ENCODE results near the gene ARSA. TPM values are rescaled to one million over a fixed set of nuclear protein-coding genes. Genes with fewer than 3 reads are reported as not detected.
"Not testable (repeated sequence)": the region's sequence is repeated elsewhere in the genome, so short reads cannot be mapped to it uniquely, and the experiment has no call there.

ARSA gene
- total RNA-seq, 1 experiment from 2014 or later = 11.3 TPM

DNA sequence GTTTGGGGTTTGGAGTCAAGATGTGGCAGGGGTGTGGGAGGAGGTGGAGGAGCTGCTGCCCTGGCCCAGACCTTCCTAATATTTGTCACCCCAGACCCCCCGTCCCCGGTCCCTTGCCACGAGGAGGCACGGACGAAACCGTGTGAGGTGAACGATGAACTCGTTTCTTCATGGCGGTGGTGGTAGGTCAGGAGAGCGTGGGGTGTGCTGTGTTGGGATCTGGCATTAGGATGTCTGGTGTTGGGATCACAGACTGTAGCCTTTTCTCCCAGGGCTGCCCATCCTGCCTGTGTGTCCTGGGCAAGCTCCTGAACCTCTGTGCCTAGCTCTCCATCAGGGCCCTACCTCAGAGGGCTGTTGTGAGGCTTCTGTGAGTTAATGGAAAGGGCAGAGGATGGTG, 19.0 kb downstream of the ARSA start:
- DNase-seq (no peak), ATAC-seq (no peak)
- BruUV-seq (replicated peaks) = no TSS peak
- H3K9me3 ChIP-seq (ENCODE audit: low read length) = no peaks in the 10 kb centered on the region
- H3K9ac ChIP-seq (ENCODE audit: low read length) = no peak overlapping the region
- H3K4me2 ChIP-seq (ENCODE audit: low read length) = no peak overlapping the region
- no peaks in the 10 kb centered on the region for H3K9me2 ChIP-seq (replicated peaks; ENCODE audit: low read length)
- no peak overlapping the region for H2AFZ ChIP-seq (ENCODE audit: low read length)
- H4K20me1 ChIP-seq (ENCODE audit: low read length) = no peaks in the 10 kb centered on the region
- intact Hi-C loops (cut with micrococcal nuclease) = no loop called here
- H3K36me3 ChIP-seq (ENCODE audit: low read depth, low read length) = no peaks in the 10 kb centered on the region
- no peaks in the 10 kb centered on the region for H3K4me1 ChIP-seq (ENCODE audit: insufficient read depth, low read length)
- no peaks in the 10 kb centered on the region for H3K27me3 ChIP-seq (ENCODE audit: low read length)
- no peak overlapping the region for H3K27ac ChIP-seq (ENCODE audit: low read length)
- no peaks in the 10 kb centered on the region for H3F3A ChIP-seq (ENCODE audit: low read length, unreplicated experiment)
- no peak for TF ChIP-seq EZH2 (IDR thresholded peaks at IDR 0.05; ENCODE audit: low read length, unreplicated experiment)
- TF ChIP-seq, protein P1, sequence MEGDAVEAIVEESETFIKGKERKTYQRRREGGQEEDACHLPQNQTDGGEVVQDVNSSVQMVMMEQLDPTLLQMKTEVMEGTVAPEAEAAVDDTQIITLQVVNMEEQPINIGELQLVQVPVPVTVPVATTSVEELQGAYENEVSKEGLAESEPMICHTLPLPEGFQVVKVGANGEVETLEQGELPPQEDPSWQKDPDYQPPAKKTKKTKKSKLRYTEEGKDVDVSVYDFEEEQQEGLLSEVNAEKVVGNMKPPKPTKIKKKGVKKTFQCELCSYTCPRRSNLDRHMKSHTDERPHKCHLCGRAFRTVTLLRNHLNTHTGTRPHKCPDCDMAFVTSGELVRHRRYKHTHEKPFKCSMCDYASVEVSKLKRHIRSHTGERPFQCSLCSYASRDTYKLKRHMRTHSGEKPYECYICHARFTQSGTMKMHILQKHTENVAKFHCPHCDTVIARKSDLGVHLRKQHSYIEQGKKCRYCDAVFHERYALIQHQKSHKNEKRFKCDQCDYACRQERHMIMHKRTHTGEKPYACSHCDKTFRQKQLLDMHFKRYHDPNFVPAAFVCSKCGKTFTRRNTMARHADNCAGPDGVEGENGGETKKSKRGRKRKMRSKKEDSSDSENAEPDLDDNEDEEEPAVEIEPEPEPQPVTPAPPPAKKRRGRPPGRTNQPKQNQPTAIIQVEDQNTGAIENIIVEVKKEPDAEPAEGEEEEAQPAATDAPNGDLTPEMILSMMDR (conservative IDR thresholded peaks at IDR 0.05; ENCODE audit: low read depth, low read length) = no peak
- TF ChIP-seq EZH2phosphoT487 (IDR thresholded peaks at IDR 0.05; ENCODE audit: borderline replicate concordance, low read length) = no peak
- POLR2A ChIA-PET (ENCODE audit: unreplicated experiment) = no interaction called here
- CTCF ChIA-PET = no interaction called here
- H3K4me3 ChIP-seq (ENCODE audit: low read length) = no peak overlapping the region
- H3K79me2 ChIP-seq (ENCODE audit: low read length) = no peaks in the 10 kb centered on the region

DNA sequence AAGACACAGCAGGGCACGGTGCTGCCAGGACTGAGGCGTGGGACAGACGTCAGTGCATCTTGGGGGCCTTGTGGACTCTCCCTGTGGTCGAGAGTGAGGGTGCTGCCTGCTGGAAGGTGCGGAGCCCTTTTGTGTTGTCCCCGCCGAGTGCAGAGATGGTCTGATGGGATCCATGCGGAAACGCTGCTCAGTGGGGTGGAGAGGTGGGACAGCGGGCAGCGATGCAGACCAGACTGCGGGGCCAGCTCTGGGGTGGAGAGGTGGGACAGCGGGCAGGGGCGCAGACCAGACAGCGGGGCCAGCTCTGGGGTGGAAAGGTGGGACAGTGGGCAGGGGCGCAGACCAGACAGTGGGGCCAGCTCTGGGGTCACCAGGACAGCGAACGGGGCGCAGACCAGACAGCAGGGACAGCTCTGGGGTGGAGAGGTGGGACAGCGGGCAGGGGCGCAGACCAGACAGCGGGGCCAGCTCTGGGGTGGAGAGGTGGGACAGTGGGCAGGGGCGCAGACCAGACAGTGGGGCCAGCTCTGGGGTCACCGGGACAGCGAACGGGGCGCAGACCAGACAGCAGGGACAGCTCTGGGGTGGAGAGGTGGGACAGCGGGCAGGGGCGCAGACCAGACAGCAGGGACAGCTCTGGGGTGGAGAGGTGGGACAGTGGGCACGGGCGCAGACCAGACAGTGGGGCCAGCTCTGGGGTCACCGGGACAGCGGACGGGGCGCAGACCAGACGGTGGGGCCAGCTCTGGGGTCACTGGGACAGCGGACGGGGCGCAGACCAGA, 19.7 kb downstream of the ARSA start:
- ATAC-seq; H3K27me3 ChIP-seq (ENCODE audit: low read length); CTCF ChIA-PET; BruUV-seq (replicated peaks); H3F3A ChIP-seq (ENCODE audit: low read length, unreplicated experiment); H4K20me1 ChIP-seq (ENCODE audit: low read length); H3K79me2 ChIP-seq (ENCODE audit: low read length); H3K9ac ChIP-seq (ENCODE audit: low read length); H3K9me3 ChIP-seq (ENCODE audit: low read length); H3K4me1 ChIP-seq (ENCODE audit: insufficient read depth, low read length); intact Hi-C loops (cut with micrococcal nuclease); H3K4me3 ChIP-seq (ENCODE audit: low read length); H3K4me2 ChIP-seq (ENCODE audit: low read length); POLR2A ChIA-PET (ENCODE audit: unreplicated experiment); H3K27ac ChIP-seq (ENCODE audit: low read length); H3K9me2 ChIP-seq (replicated peaks; ENCODE audit: low read length); H3K36me3 ChIP-seq (ENCODE audit: low read depth, low read length); DNase-seq; H2AFZ ChIP-seq (ENCODE audit: low read length): not testable (repeated sequence)

DNA sequence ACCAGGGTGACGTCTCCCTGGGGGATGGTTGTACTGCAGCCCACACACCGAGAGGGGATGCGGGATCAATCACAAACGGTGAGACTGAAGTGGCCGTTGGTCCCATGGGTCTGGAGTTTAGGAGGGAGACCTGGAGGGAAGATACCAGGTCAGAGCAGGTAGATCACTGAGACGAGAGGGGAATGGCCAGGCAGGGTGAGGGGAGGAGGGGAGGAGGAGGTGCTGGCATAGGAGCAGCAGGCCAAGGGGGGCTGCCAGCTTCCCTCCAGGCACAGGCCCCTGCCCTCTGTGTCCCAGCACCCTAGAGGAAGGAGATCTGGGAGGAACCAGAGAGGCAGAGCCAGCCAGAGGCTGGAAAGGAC, 20.3 kb downstream of the ARSA start:
- Histone ChIP-seq H2AFZ (ENCODE audit: low read length) (no peak overlapping the region), H3K4me2 (ENCODE audit: low read length) (no peak overlapping the region), H4K20me1 (ENCODE audit: low read length) (no peaks in the 10 kb centered on the region), H3K27ac (ENCODE audit: low read length) (no peak overlapping the region), H3F3A (ENCODE audit: low read length, unreplicated experiment) (no peaks in the 10 kb centered on the region), H3K9ac (ENCODE audit: low read length) (no peak overlapping the region), H3K4me3 (ENCODE audit: low read length) (no peak overlapping the region), H3K4me1 (ENCODE audit: insufficient read depth, low read length) (no peaks in the 10 kb centered on the region), H3K9me3 (ENCODE audit: low read length) (no peaks in the 10 kb centered on the region), H3K9me2 (replicated peaks; ENCODE audit: low read length) (no peaks in the 10 kb centered on the region), H3K27me3 (ENCODE audit: low read length) (no peaks in the 10 kb centered on the region), H3K79me2 (ENCODE audit: low read length) (no peaks in the 10 kb centered on the region), H3K36me3 (ENCODE audit: low read depth, low read length) (no peaks in the 10 kb centered on the region)
- POLR2A ChIA-PET (ENCODE audit: unreplicated experiment) = no interaction called here
- no peak for DNase-seq
- no peak for ATAC-seq
- TF ChIP-seq EZH2 (IDR thresholded peaks at IDR 0.05; ENCODE audit: low read length, unreplicated experiment) (no peak), EZH2phosphoT487 (IDR thresholded peaks at IDR 0.05; ENCODE audit: borderline replicate concordance, low read length) (no peak)
- TF ChIP-seq, protein P1 (conservative IDR thresholded peaks at IDR 0.05; ENCODE audit: low read depth, low read length) = no peak
- intact Hi-C loops (cut with micrococcal nuclease) = no loop called here
- BruUV-seq (replicated peaks) = no TSS peak
- CTCF ChIA-PET = no interaction called here
